Fibroblast of peridontal ligament (primary cell): Measurements from ENCODE around the gene SRL.

Source experiments
- DNase-seq: peaks from one replicate; pipeline ENCODE4 v3.0.0-alpha.2; 2010; ENCODE audit errors: extremely low read depth

The SRL gene

GRCh38 chr16:4202615-4203345 is 39.1 kb downstream of the SRL start:
- no peak for DNase-seq

GRCh38 chr16:4200781-4201137 is 41.1 kb downstream of the SRL start:
- DNase-seq: peak; percentile 70

GRCh38 chr16:4200000-4200780 is 41.7 kb downstream of the SRL start:
- peak; percentile 57 for DNase-seq

DNA sequence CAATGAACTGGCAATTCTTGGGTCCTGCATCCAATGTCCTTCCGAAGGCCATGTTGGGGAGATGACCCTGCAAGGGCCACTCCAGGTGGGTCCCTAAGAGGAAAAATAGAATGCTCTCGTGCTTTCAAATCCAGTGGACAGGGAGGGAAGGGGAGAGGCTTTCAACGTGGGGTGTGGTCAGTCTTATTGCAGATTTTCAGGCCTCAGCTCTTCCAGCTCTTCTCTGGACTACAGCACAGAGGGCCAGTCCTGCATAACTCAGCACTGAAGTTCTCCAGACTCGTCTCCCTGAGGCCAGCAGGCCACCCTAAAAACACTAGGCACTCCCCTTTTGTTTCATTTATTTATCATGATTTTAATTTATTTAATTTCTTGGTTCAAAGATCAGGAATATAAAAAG is 43.1 kb downstream of the SRL start:
- no peak for DNase-seq

GRCh38 chr16:4194661-4195060 is 47.2 kb downstream of the SRL start:
- no peak for DNase-seq

DNA sequence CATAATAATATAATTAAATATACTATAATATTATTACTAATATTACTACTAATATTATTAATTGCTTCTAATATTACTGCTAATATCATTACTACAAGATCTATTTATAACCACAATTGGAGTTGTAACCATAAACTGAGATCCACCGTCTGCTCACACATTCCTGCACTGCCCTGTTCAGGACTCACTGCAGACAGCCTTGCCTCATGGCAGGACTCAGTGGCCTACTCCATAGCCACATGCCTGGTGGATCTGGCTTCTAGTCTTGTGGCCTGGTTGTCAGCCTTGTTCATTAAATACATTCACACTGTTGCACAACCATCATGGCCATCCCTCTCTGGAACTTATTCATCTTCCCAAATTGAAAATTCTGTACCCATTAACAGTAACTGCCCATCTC is 48.0 kb downstream of the SRL start:
- DNase-seq: no peak

GRCh38 chr16:4192206-4192605 is 49.7 kb downstream of the SRL start:
- DNase-seq: no peak

DNA sequence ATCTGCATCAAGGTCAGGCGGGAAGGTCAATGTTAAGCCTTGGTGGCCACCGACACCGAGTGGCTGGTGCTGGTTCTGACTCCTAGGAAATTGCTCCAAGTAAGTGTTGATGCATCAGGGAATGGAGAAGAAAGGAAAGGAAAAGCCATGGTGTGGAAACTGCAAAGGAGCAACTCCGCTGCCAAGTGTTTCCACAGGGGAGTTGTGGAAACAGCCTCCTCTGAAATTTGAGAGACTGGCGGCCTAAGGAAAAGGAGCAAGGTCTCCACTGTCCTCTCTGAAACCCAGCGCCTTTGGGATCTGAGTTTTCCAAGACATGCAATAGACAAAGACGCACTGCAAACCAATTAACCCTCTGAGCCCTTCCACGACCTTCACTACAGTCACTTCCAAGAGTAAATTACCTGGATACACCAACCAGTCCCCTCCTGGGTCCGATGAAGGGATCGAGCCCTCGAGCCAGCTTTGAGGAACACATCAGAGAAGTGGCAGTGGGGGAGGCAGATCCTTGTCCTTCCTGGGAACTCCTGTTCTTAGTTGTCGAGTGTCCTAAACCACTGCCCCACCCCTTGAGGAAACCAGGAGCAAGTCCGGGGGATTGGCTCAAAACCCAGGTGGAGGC is 51.1 kb downstream of the SRL start:
- DNase-seq: no peak

DNA sequence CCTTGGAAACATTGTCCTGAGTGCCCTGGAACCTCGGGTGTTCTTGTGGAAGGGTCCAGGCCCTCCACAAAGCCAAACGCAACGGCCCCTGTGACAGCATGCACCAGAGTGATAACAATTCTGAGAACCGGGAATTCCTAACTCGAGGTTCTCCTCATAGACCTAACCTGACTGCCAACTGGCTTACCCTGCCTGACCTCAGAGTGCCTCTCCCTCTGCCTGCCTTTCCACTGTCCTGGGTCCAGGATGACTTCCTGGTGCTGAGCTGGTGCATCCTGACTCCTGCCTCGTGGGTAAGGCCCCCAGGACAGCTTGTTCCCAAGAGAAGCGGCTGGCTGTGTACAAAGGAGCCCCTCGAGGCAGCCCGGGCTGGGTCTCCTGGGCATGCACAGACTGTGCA is 51.8 kb downstream of the SRL start:
- no peak for DNase-seq

DNA sequence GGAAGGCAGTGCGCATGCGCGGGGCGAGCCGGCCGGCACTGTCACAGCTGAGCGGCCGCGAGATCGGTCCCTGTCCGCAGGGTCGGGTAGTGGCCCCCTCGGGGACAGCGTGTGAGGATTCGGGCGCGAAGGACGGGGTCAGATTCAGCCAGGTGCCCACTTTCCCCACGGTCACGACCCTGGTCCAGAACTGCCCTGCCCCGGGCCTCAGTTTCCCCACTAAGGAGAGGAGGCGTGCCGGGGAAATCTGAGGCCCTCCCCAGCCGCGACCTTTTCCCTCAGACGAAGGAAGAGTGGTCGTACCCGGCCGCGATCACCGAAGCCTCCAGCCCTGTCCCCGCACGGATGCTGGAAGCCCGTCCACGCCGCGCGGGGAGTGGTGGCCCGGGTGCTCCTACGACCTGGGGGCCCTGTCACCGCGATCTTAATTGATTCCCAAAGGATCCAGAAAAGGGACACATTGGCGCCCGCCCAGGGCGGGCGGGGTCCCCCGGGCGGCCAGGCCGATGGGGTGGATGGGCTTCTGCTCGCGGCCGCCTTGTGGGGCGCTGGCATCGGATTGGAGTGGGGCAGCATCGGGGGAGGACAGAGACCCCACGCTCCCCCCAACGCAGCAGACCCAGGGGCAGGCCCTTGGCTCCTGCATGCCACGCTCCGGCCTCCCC is 57.7 kb downstream of the SRL start:
- DNase-seq: no peak

GRCh38 chr16:4183237-4184037 is 58.4 kb downstream of the SRL start:
- peak; percentile 92 for DNase-seq

- DNase-seq: no peak
These were observed 59.2 kb downstream of the SRL start for GRCh38 chr16:4182581-4183236.

GRCh38 chr16:4180511-4180910 is 61.4 kb downstream of the SRL start:
- no peak for DNase-seq

DNA sequence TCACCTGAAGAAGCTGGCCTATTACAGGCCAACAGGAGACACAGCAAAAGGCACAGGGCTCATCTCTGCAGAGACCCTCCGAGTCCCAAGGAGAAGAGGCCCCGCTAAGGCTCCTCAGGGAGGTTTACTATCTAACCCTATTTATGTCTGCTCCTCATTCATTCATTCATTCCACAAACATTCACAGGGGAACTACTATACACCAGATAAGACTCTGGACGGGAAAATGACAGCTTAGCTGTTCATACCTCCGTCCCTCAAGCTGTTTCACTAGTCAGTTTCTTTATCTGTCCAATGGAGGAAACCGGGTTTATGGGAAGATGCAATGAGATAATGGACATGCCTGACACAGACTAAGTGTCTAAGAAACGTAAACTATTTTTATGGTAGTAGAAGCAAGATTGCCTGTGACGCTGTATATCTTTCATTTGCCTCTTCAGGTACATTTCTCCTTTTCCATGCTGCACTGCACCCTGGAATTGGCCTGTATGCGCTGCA is 62.1 kb downstream of the SRL start:
- no peak for DNase-seq

DNA sequence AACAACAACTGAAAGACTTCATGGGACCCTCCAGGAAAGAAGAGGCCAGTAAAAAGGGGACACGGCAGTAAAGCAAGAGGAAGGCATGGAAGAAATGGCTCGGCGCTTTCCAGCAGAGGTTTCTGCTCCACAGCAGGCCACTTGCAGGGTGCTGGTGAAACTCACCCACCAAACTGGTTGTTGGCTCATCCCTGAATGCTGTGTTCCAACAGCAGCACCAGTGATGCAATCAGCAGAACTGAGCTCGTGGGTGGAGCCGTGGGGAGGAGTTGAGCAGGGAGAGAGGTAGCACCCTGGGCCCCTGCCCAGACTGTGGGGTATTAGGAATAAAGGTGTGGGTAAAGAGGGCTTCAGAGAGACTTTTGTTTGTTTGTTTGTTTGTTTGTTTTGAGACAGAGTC is 62.9 kb downstream of the SRL start:
- peak; percentile 54 for DNase-seq

GRCh38 chr16:4178468-4179010 is 63.3 kb downstream of the SRL start:
- DNase-seq: no peak

- peak; percentile 30 for DNase-seq
These were observed 64.9 kb downstream of the SRL start for GRCh38 chr16:4176906-4177417.

DNA sequence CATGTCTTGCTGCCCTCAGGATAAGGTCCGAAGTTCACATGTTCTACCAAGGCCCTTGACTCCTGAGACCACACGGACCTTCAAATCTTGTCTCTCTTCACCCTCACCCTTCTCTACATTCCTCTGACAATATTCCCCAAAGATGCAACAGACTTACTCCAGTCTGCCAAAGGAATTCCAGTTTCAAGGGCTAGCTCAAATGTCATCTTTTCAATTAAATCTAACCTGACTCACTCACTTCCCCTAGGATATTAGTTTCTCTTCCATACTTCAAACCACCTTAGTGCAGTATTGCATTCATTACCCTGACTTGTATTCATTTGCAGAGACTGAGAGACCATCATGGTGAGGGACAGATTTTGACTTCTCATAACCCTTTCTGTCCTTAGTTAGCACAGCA is 66.0 kb downstream of the SRL start:
- DNase-seq: peak; percentile 38

DNA sequence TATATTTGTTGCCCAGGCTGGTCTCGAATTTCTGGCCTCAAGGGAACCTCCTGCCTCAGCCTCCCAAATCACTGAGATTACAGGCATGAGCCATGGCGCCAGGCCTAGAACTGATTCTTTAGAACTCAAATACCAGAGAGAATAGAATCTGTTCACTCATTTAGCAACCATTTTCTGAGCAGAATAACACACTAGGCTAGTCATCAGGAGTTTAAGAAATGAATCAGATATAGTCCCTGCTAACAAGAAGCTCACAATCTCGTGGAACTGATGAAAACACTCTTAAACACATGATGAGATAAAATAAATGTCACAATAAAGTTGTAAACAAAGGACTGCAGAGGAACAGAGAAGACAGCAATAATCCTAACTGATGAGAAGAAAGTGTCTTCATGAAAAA is 69.8 kb downstream of the SRL start:
- peak; percentile 83 for DNase-seq

DNA sequence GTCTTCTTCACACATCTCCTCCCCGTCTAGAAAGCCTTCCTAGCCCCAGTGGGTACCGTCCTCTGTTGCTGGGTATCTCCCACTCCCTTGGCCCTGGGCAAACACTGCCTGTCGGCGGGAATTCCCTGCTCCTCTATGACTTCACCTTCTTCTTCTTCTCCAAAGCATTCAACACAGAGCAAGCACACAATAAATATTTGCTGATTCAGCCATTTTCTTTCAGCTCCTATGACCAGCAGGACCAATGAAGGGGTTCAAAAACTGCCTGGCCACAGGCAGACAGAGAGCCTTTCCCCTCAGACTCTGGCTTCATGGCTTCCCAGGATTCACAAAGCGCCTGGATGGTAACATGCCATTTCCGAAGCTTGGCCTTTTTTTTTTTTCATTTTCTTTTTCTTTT is 72.5 kb downstream of the SRL start:
- DNase-seq: no peak
